K562 (cell line): ENCODE data around the gene HK1. TPM values are rescaled to one million over a fixed set of nuclear protein-coding genes. Genes with fewer than 3 reads are reported as not detected.

Experiments used
- ADNP ChIP-seq: fragments of 200-800 bp; sonication (Bioruptor generic); IDR thresholded peaks from 2 replicates; pipeline ENCODE4 v1.6.1; 2016; ENCODE audit warnings: missing genetic modification characterization, missing compliant biosample characterization
- ARID1B ChIP-seq: fragments of 450-650 bp; IDR thresholded peaks from 2 replicates; pipeline ENCODE4 v1.6.1; 2016; ENCODE audit warnings: antibody characterized with exemption, mild to moderate bottlenecking, inconsistent platforms
- CBFA2T3 ChIP-seq: fragments of 450-650 bp; IDR thresholded peaks from 2 replicates; pipeline ENCODE4 v1.6.1; 2017
- CCAR2 ChIP-seq: fragments of 200-400 bp; formaldehyde crosslinking; IDR thresholded peaks from 2 replicates; pipeline ENCODE4 v1.6.1; 2017; ENCODE audit warnings: mild to moderate bottlenecking, low read depth, low read length
- EGR1 ChIP-seq: fragments of 450-650 bp; conservative IDR thresholded peaks from 2 replicates; pipeline ENCODE4 v1.6.1; 2017; ENCODE audit warnings: mild to moderate bottlenecking
- GATAD2B ChIP-seq: fragments of 450-650 bp; IDR thresholded peaks from 2 replicates; pipeline ENCODE4 v1.6.1; 2017; ENCODE audit warnings: mild to moderate bottlenecking, borderline replicate concordance
- HOXB6 ChIP-seq: fragments of 250-450 bp; sonication (Bioruptor Pico); IDR thresholded peaks from 2 replicates; pipeline ENCODE4 v1.5.1; 2022; ENCODE audit warnings: mild to moderate bottlenecking, borderline replicate concordance
- HSF4 ChIP-seq: fragments of 250-450 bp; sonication (Bioruptor Pico); IDR thresholded peaks from 2 replicates; pipeline ENCODE4 v2.1.2; 2022; ENCODE audit warnings: mild to moderate bottlenecking, moderate library complexity, borderline replicate concordance
- KDM5B ChIP-seq: fragments of 200-600 bp; sonication (generic); IDR thresholded peaks from 2 replicates; pipeline ENCODE4 v1.6.1; 2012; ENCODE audit warnings: low read depth, mild to moderate bottlenecking, moderate library complexity, low read length, control low read depth, inconsistent platforms; ENCODE audit not compliant: insufficient replicate concordance
- MAZ ChIP-seq, 2 experiments: fragments of 450-650 bp in 1 of 2; sonication (generic) in 1 of 2; formaldehyde crosslinking; IDR thresholded peaks in 1 of 2; conservative IDR thresholded peaks in 1 of 2; 2 replicates each; pipeline versions ENCODE4 v1.4.0 to v1.5.0; 2020; ENCODE audit warnings: mild to moderate bottlenecking in 1 of 2, missing genetic modification reagents in 1 of 2
- NCOR1 ChIP-seq: fragments of 450-650 bp; IDR thresholded peaks from 2 replicates; pipeline ENCODE4 v1.6.1; 2016; ENCODE audit warnings: mild to moderate bottlenecking, moderate library complexity
- RCOR1 ChIP-seq, 2 experiments: IDR thresholded peaks; 2 replicates each; pipeline ENCODE4 v1.6.1; 2012; ENCODE audit warnings: low read depth in 2 of 2, low read length in 2 of 2, borderline replicate concordance in 1 of 2, improper control_type of control experiment in 1 of 2
- SIX5 ChIP-seq, 2 experiments: IDR thresholded peaks; 2 replicates each; pipeline ENCODE4 v1.6.1; 2011; ENCODE audit warnings: low read length in 2 of 2, borderline replicate concordance in 1 of 2, low read depth in 1 of 2, mild to moderate bottlenecking in 1 of 2, moderate library complexity in 1 of 2; ENCODE audit not compliant: insufficient read depth in 1 of 2
- SMARCC2 ChIP-seq: fragments of 450-650 bp; IDR thresholded peaks from 2 replicates; pipeline ENCODE4 v1.6.1; 2017; ENCODE audit warnings: antibody characterized with exemption, moderate library complexity, mild to moderate bottlenecking, low read depth
- TCF3 ChIP-seq: sonication (generic); formaldehyde crosslinking; IDR thresholded peaks from 2 replicates; pipeline ENCODE4 v1.4.0; 2020; ENCODE audit warnings: mild to moderate bottlenecking, missing genetic modification reagents
- THAP7 ChIP-seq: fragments of 250-450 bp; sonication (Bioruptor Pico); IDR thresholded peaks from 2 replicates; pipeline ENCODE4 v1.5.0; 2021
- USF1 ChIP-seq: sonication (generic); formaldehyde crosslinking; IDR thresholded peaks from 2 replicates; pipeline ENCODE4 v1.9.0; 2022; ENCODE audit warnings: mild to moderate bottlenecking, missing genetic modification reagents
- USF2 ChIP-seq: sonication (generic); formaldehyde crosslinking; IDR thresholded peaks from 2 replicates; pipeline ENCODE4 v1.5.0; 2020; ENCODE audit warnings: missing genetic modification reagents
- ZBTB9 ChIP-seq: fragments of 450-650 bp; formaldehyde crosslinking; IDR thresholded peaks from 2 replicates; pipeline ENCODE4 v1.4.0; 2020; ENCODE audit warnings: mild to moderate bottlenecking, moderate library complexity
- ZZZ3 ChIP-seq: fragments of 450-650 bp; IDR thresholded peaks from 2 replicates; pipeline ENCODE4 v1.6.1; 2016; ENCODE audit warnings: antibody characterized with exemption, mild to moderate bottlenecking, moderate library complexity
- polyA plus RNA-seq, 8 experiments: library from polyadenylated mRNA; depleted of rRNA in 4 of 8; stranded (reverse) in 5 of 8; unstranded in 3 of 8; fragments of >200 nt; fragmentation: Nextera tagmentation in 2 of 8; fragmentation: Illumina TruSeq in 1 of 8; extraction: Ambion mirVana in 2 of 8; extraction: Trizol in 1 of 8; gene quantifications; 2 replicates each; pipeline versions ENCODE4 v1.2.1 to v1.2.3, GENCODE V29; 2011 to 2014; ENCODE audit warnings: inconsistent platforms in 1 of 8, missing spikeins in 1 of 8
- total RNA-seq, 7 experiments: library from RNA; depleted of rRNA in 6 of 7; stranded (reverse); fragments of >200 nt in 6 of 7; fragmentation: Illumina TruSeq in 2 of 7; extraction: Trizol in 2 of 7; gene quantifications; 2 replicates each; pipeline versions ENCODE4 v1.2.1 to v1.2.3, GENCODE V29; 2011 to 2021; ENCODE audit warnings: low replicate concordance in 1 of 7
- TF ChIP-seq, protein P1 (sequence below), 3 experiments: IDR thresholded peaks in 2 of 3; conservative IDR thresholded peaks in 1 of 3; 2 replicates each; pipeline ENCODE4 v1.5.1; 2011 to 2012; ENCODE audit warnings: low read length in 3 of 3, mild to moderate bottlenecking in 3 of 3, control low read depth in 2 of 3, improper control_type of control experiment in 1 of 3, inconsistent platforms in 1 of 3, low read depth in 1 of 3, mixed read lengths in 1 of 3, moderate library complexity in 1 of 3; ENCODE audit not compliant: insufficient read depth in 2 of 3
- TF ChIP-seq, protein P2 (sequence below): fragments of 250-450 bp; sonication (Bioruptor Pico); IDR thresholded peaks from 2 replicates; pipeline ENCODE4 v1.8.0; 2022; ENCODE audit warnings: inconsistent platforms, mild to moderate bottlenecking, moderate library complexity, borderline replicate concordance

HK1 gene
- total and polyA plus RNA-seq, 9 of the 15 experiments (the other 6 are each of a cell fraction or from before 2014, with no cell fraction given), result 29.2 to 444 (median 193) TPM

DNA sequence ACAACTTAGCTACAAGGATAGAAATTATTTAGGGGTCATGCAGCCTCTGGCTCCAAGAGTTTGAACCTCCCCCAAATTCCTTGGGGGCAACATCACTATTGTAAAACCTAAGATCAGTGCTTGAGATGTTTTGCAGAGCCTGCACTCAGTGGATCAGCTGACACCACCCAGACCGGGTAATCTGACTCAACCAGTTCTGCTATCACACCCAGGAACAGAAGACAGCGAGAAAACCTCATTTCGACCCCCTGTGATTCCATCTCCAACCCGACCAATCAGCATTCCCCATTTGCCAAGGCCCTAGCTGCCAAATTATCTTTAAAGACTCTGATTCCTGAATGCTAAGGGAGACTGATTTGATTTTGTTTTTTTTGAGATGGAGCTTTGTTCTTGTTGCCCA, 133.2 kb downstream of the HK1 start (continued):
- TF ChIP-seq RCOR1 (IDR thresholded peaks at IDR 0.05; ENCODE audit: borderline replicate concordance in 1 of 2, low read depth in 2 of 2, low read length in 2 of 2), result peak in 1 of 2 experiments; percentile 85; a peak in 2 of 4 replicates
- TF ChIP-seq USF2 (CRISPR knock-in tag), result no peak
- no peak for TF ChIP-seq ZZZ3
- TF ChIP-seq MAZ (CRISPR knock-in tag; conservative IDR thresholded peaks at IDR 0.05 in 1 of 2, IDR thresholded peaks at IDR 0.05 in 1 of 2), result peak in 1 of 2 experiments; percentile 8; a peak in 1 of 4 replicates
- TF ChIP-seq HSF4 (CRISPR knock-in tag), result no peak
- no peak for TF ChIP-seq ZBTB9 (CRISPR knock-in tag)
- TF ChIP-seq TCF3 (CRISPR knock-in tag), result peak; percentile 39
- TF ChIP-seq THAP7, result no peak
- TF ChIP-seq NCOR1, result peak; percentile 53; the same call in 1 of the 2 replicates
- no peak for TF ChIP-seq SIX5 (IDR thresholded peaks at IDR 0.05; ENCODE audit: borderline replicate concordance in 1 of 2, insufficient read depth in 1 of 2, low read depth in 1 of 2, low read length in 2 of 2)
- TF ChIP-seq EGR1, result no peak
- TF ChIP-seq, protein P1, sequence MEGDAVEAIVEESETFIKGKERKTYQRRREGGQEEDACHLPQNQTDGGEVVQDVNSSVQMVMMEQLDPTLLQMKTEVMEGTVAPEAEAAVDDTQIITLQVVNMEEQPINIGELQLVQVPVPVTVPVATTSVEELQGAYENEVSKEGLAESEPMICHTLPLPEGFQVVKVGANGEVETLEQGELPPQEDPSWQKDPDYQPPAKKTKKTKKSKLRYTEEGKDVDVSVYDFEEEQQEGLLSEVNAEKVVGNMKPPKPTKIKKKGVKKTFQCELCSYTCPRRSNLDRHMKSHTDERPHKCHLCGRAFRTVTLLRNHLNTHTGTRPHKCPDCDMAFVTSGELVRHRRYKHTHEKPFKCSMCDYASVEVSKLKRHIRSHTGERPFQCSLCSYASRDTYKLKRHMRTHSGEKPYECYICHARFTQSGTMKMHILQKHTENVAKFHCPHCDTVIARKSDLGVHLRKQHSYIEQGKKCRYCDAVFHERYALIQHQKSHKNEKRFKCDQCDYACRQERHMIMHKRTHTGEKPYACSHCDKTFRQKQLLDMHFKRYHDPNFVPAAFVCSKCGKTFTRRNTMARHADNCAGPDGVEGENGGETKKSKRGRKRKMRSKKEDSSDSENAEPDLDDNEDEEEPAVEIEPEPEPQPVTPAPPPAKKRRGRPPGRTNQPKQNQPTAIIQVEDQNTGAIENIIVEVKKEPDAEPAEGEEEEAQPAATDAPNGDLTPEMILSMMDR (IDR thresholded peaks at IDR 0.05 in 2 of 3, conservative IDR thresholded peaks at IDR 0.05 in 1 of 3; ENCODE audit: insufficient read depth in 2 of 3, low read depth in 1 of 3, low read length in 3 of 3), result 0 out of 6 replicates have a peak, but pooled peaks of 1 of the 3 experiments have one; percentile 1
- TF ChIP-seq ADNP (tag), result no peak
- TF ChIP-seq KDM5B, result no peak
- TF ChIP-seq, protein P2, sequence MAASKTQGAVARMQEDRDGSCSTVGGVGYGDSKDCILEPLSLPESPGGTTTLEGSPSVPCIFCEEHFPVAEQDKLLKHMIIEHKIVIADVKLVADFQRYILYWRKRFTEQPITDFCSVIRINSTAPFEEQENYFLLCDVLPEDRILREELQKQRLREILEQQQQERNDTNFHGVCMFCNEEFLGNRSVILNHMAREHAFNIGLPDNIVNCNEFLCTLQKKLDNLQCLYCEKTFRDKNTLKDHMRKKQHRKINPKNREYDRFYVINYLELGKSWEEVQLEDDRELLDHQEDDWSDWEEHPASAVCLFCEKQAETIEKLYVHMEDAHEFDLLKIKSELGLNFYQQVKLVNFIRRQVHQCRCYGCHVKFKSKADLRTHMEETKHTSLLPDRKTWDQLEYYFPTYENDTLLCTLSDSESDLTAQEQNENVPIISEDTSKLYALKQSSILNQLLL, result no peak
- peak; percentile 43; the same call in 1 of the 2 replicates for TF ChIP-seq USF1 (CRISPR knock-in tag)
- no peak for TF ChIP-seq CCAR2
- no peak for TF ChIP-seq GATAD2B
- TF ChIP-seq SMARCC2, result no peak
- peak; percentile 63 for TF ChIP-seq ARID1B
- TF ChIP-seq HOXB6, result no peak
- peak; percentile 85 for TF ChIP-seq CBFA2T3
